Measurements from ENCODE around the gene DCBLD2.
"Not testable (repeated sequence)": the region's sequence is repeated elsewhere in the genome, so short reads cannot be mapped to it uniquely, and the experiment has no call there.

DCBLD2 gene

GRCh38 chr3:98890965-98891910 is 10.3 kb downstream of the DCBLD2 start:
- no peak for DNase-seq (ENCODE audit: low read depth)

DNA sequence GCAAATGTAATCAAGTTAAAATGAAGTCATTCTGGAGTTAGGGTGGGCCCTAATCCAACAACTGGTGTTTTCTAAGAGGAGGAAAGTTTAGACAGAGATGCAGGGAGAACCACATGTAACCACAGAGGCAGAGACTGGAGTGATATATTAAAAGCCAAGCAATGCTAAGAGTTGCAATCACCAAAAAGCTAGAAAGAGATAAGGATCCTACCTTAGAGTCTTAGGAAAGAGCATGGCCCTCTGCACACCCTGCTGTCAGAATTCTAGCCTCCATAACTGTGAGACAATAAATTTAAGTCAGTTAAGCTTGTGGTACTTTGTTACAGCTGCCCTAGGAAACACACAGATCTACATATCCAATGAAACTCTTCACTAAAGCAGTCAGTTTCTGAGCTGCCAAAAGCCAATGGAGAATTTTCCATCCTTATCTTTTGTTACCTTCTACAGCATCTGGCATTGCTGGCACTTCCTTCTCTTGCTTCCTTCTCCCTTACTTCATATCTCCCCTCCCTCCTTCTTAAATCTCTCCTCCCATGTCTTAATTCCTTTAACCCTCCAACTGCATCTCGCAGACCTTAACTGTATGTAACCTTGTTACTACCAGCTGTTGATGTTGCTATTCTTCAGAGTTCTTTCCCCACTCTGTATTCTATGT is 11.2 kb downstream of the DCBLD2 start:
- DNase-seq (ENCODE audit: low read depth), result no peak

DNA sequence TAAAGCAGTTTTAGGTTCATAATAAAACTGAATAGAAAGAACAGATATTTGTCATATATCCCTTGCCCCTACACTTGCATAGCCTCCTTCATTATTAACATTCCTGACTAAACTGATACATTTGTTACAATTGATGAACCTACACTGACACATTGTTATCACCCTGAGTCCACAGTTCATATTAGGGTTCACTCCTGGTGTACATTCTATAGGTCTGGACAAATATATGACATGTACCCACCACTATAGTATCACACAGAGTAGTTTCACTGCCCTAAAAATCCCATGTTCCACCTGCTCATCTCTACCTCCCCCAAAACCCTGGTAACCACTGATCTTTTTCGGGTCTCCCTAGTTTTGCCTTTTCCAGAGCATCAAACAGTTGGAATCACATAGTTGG is 13.8 kb downstream of the DCBLD2 start:
- no peak for DNase-seq (ENCODE audit: low read depth)

GRCh38 chr3:98886525-98886924 is 15.0 kb downstream of the DCBLD2 start:
- DNase-seq (ENCODE audit: low read depth), result no peak

- no peak for DNase-seq (ENCODE audit: low read depth)
These were observed 15.6 kb downstream of the DCBLD2 start for GRCh38 chr3:98885851-98886250.

- DNase-seq (ENCODE audit: low read depth), result no peak
These were observed 16.7 kb downstream of the DCBLD2 start for GRCh38 chr3:98884675-98885371.

- peak; percentile 34 for DNase-seq (ENCODE audit: low read depth)
These were observed 18.7 kb downstream of the DCBLD2 start for GRCh38 chr3:98882614-98883333.

DNA sequence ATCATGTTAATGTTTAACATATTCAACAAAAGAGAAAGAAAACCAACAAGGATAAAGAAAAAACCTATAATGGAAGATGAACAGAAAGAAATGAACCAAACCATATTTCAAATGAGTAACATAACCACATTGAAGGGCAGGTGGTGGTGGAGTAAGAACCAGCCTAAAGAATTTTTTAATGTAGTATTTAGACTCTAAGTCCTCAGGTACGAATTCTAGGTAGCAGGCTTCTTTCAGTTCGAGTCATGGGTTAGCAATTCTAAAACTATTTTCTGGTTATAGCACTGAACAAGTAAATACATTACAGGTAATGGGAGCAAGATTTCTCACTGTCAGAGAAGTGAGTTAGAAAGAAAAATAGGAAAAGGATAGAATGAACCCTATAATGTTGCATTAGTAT is 24.4 kb downstream of the DCBLD2 start:
- no peak for DNase-seq (ENCODE audit: low read depth)

GRCh38 chr3:98875535-98875934 is 26.0 kb downstream of the DCBLD2 start:
- no peak for DNase-seq (ENCODE audit: low read depth)

DNA sequence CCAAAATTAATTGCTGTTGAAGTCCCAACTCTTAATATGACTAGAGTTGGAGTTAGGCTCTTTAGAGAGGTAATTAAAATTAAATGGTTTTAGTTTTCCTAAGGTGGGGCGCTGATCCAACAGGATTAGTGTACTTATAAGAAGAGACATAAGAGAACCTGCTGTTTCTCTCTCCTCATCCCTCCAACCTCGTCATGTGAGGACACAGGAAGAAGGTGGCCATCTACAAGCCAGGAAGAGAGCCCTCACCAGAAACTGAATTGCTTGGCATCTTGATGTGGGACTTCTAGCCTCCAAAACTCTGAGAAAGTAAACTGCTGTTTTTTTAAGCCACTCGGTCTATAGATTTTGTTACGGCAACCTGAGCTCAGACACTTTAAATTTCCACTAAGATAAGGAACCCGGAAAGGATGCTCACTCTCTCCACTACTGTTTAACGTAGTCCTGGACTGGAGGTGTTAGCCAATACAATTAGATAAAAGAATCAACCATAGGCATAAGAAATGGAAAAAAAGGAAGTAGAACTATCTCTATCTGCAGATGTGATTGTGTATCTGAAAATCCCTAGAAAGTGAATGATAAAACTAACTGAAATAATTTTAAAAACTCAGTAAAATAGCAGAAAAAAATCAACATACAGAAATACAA is 26.8 kb downstream of the DCBLD2 start:
- DNase-seq (ENCODE audit: low read depth), result no peak

DNA sequence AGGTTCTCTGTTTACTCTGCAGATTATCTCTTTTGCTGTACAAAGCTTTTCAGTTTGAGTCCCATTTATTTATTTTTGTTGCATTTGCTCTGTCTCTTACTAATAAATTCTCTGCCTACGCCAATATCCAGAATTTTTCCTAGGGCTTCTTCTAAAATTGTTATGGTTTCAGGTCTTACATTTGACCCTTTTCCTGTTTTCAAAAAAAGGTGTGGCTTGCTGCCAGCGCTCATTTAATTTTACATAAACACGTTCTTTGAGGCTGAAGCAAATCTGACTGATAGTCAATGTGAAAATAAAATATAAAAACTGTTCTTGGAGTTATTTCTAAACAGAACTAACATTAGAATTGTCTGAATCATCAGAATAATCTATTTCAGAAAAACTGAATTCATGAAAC is 32.1 kb downstream of the DCBLD2 start:
- DNase-seq (ENCODE audit: low read depth), result no peak

DNA sequence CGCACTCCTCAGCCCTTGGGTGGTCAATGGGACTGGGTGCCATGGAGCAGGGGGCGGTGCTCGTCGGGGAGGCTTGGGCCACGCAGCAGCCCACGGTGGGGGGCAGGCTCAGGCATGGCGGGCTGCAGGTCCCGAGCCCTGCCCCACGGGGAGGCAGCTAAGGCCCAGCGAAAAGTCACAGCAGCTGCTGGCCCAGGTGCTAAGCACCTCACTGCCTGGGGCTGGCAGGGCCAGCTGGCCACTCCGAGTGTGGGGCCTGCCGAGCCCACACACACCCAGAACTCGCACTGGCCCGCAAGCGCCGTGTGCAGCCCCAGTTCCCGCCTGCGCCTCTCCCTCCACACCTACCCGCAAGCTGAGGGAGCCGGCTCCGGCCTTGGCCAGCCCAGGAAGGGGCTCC is 43.5 kb downstream of the DCBLD2 start:
- not testable (repeated sequence) for DNase-seq (ENCODE audit: low read depth)

DNA sequence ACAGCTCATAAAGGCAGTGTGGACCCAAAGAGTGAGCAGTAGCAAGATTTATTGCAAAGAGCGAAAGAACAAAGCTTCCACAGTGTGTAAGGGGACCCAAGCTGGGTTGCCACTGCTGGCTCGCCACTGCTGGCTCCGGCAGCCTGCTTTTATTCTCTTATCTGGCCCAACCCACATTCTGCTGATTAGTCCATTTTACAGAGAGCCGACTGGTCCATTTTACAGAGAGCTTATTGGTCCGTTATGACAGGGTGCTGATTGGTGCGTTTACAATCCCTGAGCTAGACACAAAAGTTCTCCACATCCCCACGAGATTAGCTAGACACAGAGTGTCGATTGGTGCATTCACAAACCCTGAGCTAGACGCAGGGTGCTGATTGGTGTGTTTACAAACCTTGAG is 44.2 kb downstream of the DCBLD2 start:
- DNase-seq (ENCODE audit: low read depth), result not testable (repeated sequence)

- DNase-seq (ENCODE audit: low read depth), result no peak
These were observed 44.8 kb downstream of the DCBLD2 start for GRCh38 chr3:98856724-98857123.

DNA sequence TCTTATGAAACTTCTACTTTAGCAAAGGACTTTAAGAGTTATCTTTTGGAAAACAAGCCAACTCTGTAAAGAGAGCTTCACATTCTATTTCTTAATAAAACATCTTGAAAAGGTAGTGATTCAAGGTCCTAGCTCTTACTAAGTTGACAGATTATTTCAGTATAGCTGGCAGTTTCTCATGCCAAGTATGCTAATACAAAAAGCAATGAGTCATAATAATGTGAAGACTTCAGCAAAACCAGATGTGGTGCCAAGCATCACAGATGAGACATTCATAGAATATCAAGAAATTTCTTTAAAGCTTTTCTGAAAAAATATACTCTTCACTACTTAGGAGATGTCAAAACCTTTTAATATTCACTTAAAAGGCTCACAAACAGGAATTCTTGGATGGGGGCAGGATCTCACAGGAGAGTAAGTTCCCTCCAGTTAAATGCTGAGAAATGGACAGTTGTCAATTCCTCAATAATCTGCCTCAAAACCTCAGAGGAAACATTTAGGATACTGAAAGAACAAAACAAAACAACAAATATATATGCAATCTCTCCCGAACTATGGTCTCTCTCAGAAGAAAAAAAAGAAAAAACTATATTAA is 45.6 kb downstream of the DCBLD2 start:
- peak; percentile 79 for DNase-seq (ENCODE audit: low read depth)

GRCh38 chr3:98848108-98848507 is 53.4 kb downstream of the DCBLD2 start:
- DNase-seq (ENCODE audit: low read depth), result no peak

DNA sequence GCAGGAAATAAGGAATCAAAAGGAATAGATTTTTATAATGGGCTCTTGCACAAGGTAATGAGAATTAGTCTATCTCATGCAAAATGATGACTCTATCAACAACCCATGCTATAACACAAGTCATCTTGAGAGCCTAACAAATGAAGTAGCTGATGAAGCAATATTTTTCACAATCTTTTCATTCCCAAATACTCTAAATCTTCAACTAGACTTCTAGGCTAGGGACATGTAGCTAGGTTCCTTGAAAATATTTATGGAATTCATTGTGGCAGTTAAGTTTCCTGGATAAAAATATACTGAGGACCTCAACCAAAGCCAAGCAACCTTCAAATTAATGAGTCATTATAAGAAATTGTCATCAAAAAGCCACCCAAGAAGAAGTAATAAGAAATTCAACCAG is 55.4 kb downstream of the DCBLD2 start:
- peak; percentile 38 for DNase-seq (ENCODE audit: low read depth)

DNA sequence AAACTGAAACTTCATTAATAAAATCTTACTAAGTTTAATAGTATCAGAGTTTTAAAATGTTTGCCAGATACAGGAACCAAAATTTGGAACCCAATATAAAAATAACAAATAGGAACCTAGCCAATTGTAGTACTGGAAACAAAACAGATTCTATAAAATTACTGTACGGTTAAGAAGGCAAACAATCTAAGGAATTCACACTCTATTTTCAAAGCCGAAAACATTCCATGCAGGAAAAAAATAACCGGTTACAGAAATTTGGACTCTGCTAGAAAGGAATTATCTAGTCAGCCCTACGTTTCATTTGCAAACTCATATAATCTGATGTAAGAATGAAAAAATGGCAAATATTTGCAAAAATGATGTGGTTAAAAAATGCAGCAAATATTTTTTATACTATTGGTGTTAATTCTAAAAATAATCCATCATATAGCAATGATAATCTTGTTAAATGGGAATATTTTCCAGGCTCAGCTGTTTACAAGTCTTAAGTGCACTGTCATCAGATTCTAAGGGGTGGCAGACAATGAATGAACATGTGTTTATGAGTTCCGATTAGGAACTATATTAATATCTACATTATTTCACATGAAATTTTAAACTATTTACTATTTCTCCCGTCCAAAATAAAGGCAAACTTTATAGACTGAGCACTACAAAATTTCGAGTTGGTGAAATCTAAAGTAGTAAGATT is 58.1 kb downstream of the DCBLD2 start:
- DNase-seq (ENCODE audit: low read depth), result no peak

DNA sequence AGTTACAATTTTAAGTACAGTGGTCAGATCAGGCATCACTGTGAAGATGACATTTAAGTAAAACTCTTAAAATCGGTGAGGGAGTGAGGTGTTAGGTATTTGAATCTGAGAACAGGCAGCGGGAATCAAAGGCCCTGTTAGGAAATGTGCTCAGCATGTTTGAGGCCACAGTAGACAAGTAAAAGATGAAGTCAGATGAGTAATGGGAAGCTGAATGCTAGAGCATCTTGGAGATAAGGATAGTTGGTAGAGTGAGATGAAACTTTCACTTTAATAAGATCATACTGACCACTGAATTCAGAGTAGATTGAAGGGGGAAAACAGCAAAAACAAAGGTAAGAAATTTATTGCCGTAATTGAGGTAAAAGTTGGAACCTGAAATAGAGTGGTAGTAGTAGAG is 61.6 kb downstream of the DCBLD2 start:
- DNase-seq (ENCODE audit: low read depth), result no peak

DNA sequence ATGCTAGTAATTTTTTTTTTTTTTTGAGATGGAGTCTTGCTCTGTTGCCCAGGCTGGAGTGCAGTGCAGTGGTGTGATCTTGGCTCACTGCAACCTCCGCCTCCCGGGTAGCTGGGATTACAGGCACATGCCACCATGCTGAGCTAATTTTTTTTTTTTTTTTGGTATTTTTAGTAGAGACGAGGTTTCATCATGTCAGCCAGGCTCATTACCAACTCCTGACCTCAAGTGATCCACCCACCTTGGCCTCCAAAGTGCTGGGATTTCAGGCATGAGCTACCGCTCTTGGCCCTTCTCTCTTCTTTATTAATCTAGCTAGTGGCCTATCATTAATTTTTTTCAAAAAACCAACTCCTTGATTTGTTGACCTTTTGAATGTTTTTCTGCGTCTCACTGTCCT is 70.4 kb downstream of the DCBLD2 start:
- not testable (repeated sequence) for DNase-seq (ENCODE audit: low read depth)

Measured in GM04504 (cell line).